PC-3 (cell line): Measurements from ENCODE around the gene BACE1. TPM values are rescaled to one million over a fixed set of nuclear protein-coding genes. Genes with fewer than 3 reads are reported as not detected.
A peak's percentile ranks its signal among the peaks of the same experiment; 100 is the strongest.

Source experiments
- ATAC-seq: fragments of 200-7000 bp; cut with Tn5 transposase; 2 replicates; pipeline ENCODE4 v1.9.1; 2020; ENCODE audit warnings: mild to moderate bottlenecking, moderate library complexity
- BruUV-seq: library from RNA; stranded (reverse); fragments of 400-500 nt; replicated peaks from 2 replicates; lab custom pipeline; 2021; lab: Mats Ljungman, UMichigan
- CTCF ChIA-PET: fragments of 300-600 bp; sonication (Branson Sonifier 250); formaldehyde crosslinking; loops from one replicate; lab custom pipeline; 2022; ENCODE audit warnings: antibody characterized with exemption; lab: Charles Lee
- POLR2A ChIA-PET: fragments of 300-600 bp; sonication (Branson Sonifier 250); formaldehyde crosslinking; loops from one replicate; lab custom pipeline; 2022; ENCODE audit warnings: antibody characterized with exemption; ENCODE audit not compliant: unreplicated experiment; lab: Charles Lee
- DNase-seq: peaks from one replicate; pipeline ENCODE4 v3.0.0-alpha.2; 2015
- H2AFZ ChIP-seq: fragments of 300-600 bp; sonication (generic); 2 replicates; pipeline ENCODE4 v1.6.0; 2016; ENCODE audit warnings: antibody characterized with exemption, low read length
- H3F3A ChIP-seq: fragments of 300-600 bp; sonication (generic); one replicate; pipeline ENCODE4 v1.6.0; 2017; ENCODE audit warnings: antibody characterized with exemption, low read length, control low read depth, mild to moderate bottlenecking; ENCODE audit not compliant: unreplicated experiment
- H3K27ac ChIP-seq: fragments of 300-600 bp; sonication (generic); 2 replicates; pipeline ENCODE4 v1.5.1; 2016; ENCODE audit warnings: mild to moderate bottlenecking, low read length
- H3K27me3 ChIP-seq: fragments of 300-600 bp; sonication (generic); 2 replicates; pipeline ENCODE4 v1.6.1; 2016; ENCODE audit warnings: low read length, mixed read lengths
- H3K36me3 ChIP-seq: fragments of 300-600 bp; sonication (generic); 2 replicates; pipeline ENCODE4 v1.6.1; 2016; ENCODE audit warnings: low read depth, mixed run types, low read length, mixed read lengths
- H3K4me1 ChIP-seq: fragments of 300-600 bp; sonication (generic); 2 replicates; pipeline ENCODE4 v1.5.1; 2016; ENCODE audit warnings: low read length; ENCODE audit not compliant: insufficient read depth
- H3K4me2 ChIP-seq: fragments of 300-600 bp; sonication (generic); 2 replicates; pipeline ENCODE4 v1.6.0; 2016; ENCODE audit warnings: low read length
- H3K4me3 ChIP-seq: fragments of 300-600 bp; sonication (generic); 2 replicates; pipeline ENCODE4 v1.5.1; 2016; ENCODE audit warnings: mild to moderate bottlenecking, low read length, mixed read lengths
- H3K79me2 ChIP-seq: fragments of 300-600 bp; sonication (generic); 2 replicates; pipeline ENCODE4 v1.6.1; 2017; ENCODE audit warnings: low read length, mixed read lengths
- H3K9ac ChIP-seq: fragments of 300-600 bp; sonication (generic); 2 replicates; pipeline ENCODE4 v1.6.0; 2016; ENCODE audit warnings: mild to moderate bottlenecking, low read length
- H3K9me2 ChIP-seq: fragments of 300-600 bp; sonication (generic); replicated peaks from 2 replicates; pipeline ENCODE4 v1.6.1; 2016; ENCODE audit warnings: mixed run types, low read length, mixed read lengths
- H3K9me3 ChIP-seq: fragments of 300-600 bp; sonication (generic); 2 replicates; pipeline ENCODE4 v1.6.1; 2016; ENCODE audit warnings: low read length, mixed read lengths
- H4K20me1 ChIP-seq: fragments of 300-600 bp; sonication (generic); 2 replicates; pipeline ENCODE4 v1.6.1; 2016; ENCODE audit warnings: low read length, mixed read lengths
- CTCF ChIP-seq: fragments of 300-600 bp; sonication (generic); conservative IDR thresholded peaks from 2 replicates; pipeline ENCODE4 v1.5.1; 2017; ENCODE audit warnings: antibody characterized with exemption, low read depth, mild to moderate bottlenecking, low read length
- EZH2 ChIP-seq: fragments of 300-600 bp; sonication (generic); IDR thresholded peaks from one replicate; pipeline ENCODE4 v1.6.1; 2017; ENCODE audit warnings: antibody characterized with exemption, mild to moderate bottlenecking, low read length; ENCODE audit not compliant: unreplicated experiment
- EZH2phosphoT487 ChIP-seq: fragments of 300-600 bp; sonication (generic); IDR thresholded peaks from 2 replicates; pipeline ENCODE4 v1.6.1; 2018; ENCODE audit warnings: mild to moderate bottlenecking, antibody characterized with exemption, low read length, borderline replicate concordance
- intact Hi-C: fragments of 100-400 bp; cut with micrococcal nuclease; formaldehyde crosslinking; loops from 2 replicates; pipeline ENCODE4 v1.9.0; 2023
- total RNA-seq: library from RNA; depleted of rRNA; stranded (reverse); fragments of >200 nt; gene quantifications from 2 replicates; pipeline ENCODE4 v1.2.3, GENCODE V29; 2014

The BACE1 gene
- total RNA-seq, 1 experiment from 2014 or later: 16.8 TPM

- no peak overlapping the region for H2AFZ ChIP-seq
- CTCF ChIA-PET: no interaction called here
- H3K27me3 ChIP-seq: no peaks in the 10 kb centered on the region
- peaks cover 8% of the 10 kb centered on the region for H3F3A ChIP-seq
- peak overlapping the region; percentile 9 for H3K4me2 ChIP-seq
- H3K27ac ChIP-seq: peak overlapping the region; percentile 8; the same call in 1 of the 2 replicates
- H4K20me1 ChIP-seq: no peaks in the 10 kb centered on the region; the same call in 1 of the 2 replicates
- TF ChIP-seq CTCF (no peak), EZH2phosphoT487 (no peak), EZH2 (no peak)
- H3K9me3 ChIP-seq: no peaks in the 10 kb centered on the region
- intact Hi-C loops: loop anchor here (1.0 kb wide), 1 partner anchor 22 kb away; no protein-coding TSS in a partner anchor
- H3K36me3 ChIP-seq: no peaks in the 10 kb centered on the region
- no peak overlapping the region for H3K9ac ChIP-seq
- peaks cover 36% of the 10 kb centered on the region for H3K4me1 ChIP-seq
- no peaks in the 10 kb centered on the region for H3K9me2 ChIP-seq
- POLR2A ChIA-PET: no interaction called here
- H3K4me3 ChIP-seq: no peak overlapping the region
- H3K79me2 ChIP-seq: no peaks in the 10 kb centered on the region
- no TSS peak for BruUV-seq
- peak; percentile 58 for DNase-seq
- peak; percentile 43 for ATAC-seq
These were observed 56.6 kb downstream of the BACE1 start for GRCh38 chr11:117259417-117259816.

GRCh38 chr11:117258576-117258975 lies 57.5 kb downstream of the BACE1 start:
- no peak for TF ChIP-seq EZH2phosphoT487
- TF ChIP-seq CTCF: no peak
- TF ChIP-seq EZH2: no peak
- CTCF ChIA-PET: no interaction called here
- BruUV-seq: no TSS peak
- H3K9ac ChIP-seq: no peak overlapping the region
- intact Hi-C loops: no loop called here
- H4K20me1 ChIP-seq: no peaks in the 10 kb centered on the region; the same call in 1 of the 2 replicates
- H3K79me2 ChIP-seq: no peaks in the 10 kb centered on the region
- H3F3A ChIP-seq: peaks cover 8% of the 10 kb centered on the region
- H3K27ac ChIP-seq: no peak overlapping the region
- POLR2A ChIA-PET: no interaction called here
- no peak overlapping the region for H3K4me3 ChIP-seq
- DNase-seq (peak; percentile 51), ATAC-seq (no peak)
- H3K4me2 ChIP-seq: no peak overlapping the region
- no peaks in the 10 kb centered on the region for H3K9me3 ChIP-seq
- no peak overlapping the region for H2AFZ ChIP-seq
- no peaks in the 10 kb centered on the region for H3K36me3 ChIP-seq
- H3K4me1 ChIP-seq: peaks cover 36% of the 10 kb centered on the region
- no peaks in the 10 kb centered on the region for H3K27me3 ChIP-seq
- H3K9me2 ChIP-seq: no peaks in the 10 kb centered on the region

GRCh38 chr11:117256573-117256972 lies 59.5 kb downstream of the BACE1 start:
- ChIA-PET CTCF (interaction anchor here (0.7 kb wide), 1 partner anchor 13 kb away, joined by 7 read pairs; no protein-coding TSS in a partner anchor), POLR2A (interaction anchor here (0.5 kb wide), 1 partner anchor 27 kb away, joined by 3 read pairs; no protein-coding TSS in a partner anchor)
- Histone ChIP-seq H3K9ac (no peak overlapping the region), H3K4me3 (no peak overlapping the region), H3F3A (peaks cover 8% of the 10 kb centered on the region), H3K9me3 (no peaks in the 10 kb centered on the region), H3K27me3 (no peaks in the 10 kb centered on the region), H2AFZ (no peak overlapping the region), H3K9me2 (no peaks in the 10 kb centered on the region), H3K4me2 (0 out of 2 replicates have a peak overlapping the region, but pooled peaks have one; percentile 5), H3K79me2 (no peaks in the 10 kb centered on the region), H3K27ac (peak overlapping the region; percentile 37), H3K4me1 (peaks cover 36% of the 10 kb centered on the region), H4K20me1 (no peaks in the 10 kb centered on the region; the same call in 1 of the 2 replicates), H3K36me3 (no peaks in the 10 kb centered on the region)
- TF ChIP-seq CTCF: no peak
- no peak for TF ChIP-seq EZH2phosphoT487
- TF ChIP-seq EZH2: no peak
- DNase-seq: peak; percentile 74
- BruUV-seq: no TSS peak
- intact Hi-C loops: no loop called here
- ATAC-seq: peak; percentile 60
